ELF-1 (cell line): ENCODE data around the gene COL4A6.

Source experiments
- DNase-seq: peaks from one replicate; pipeline ENCODE4 v3.0.0-alpha.2; 2016; ENCODE audit warnings: low read depth, low spot score

Gene COL4A6

DNA sequence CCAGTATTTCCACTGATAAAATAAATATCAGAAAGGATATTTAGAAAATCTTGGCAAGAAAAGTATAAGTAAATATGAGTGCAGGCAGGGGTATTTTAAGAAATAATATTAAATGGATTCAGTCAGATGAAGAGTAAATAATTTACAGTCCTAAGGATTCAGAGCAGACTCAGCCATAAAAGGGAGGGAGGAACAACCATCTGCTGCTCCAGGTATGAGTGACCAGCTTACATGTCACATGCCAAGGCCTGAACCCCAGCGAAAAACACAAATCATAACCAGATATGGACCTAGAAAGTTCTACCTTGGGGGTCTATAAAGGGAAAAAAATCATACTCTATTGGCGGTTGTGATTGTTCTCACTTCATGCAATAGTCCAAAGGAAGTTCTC is 166.8 kb downstream of the COL4A6 start:
- DNase-seq: no peak

DNA sequence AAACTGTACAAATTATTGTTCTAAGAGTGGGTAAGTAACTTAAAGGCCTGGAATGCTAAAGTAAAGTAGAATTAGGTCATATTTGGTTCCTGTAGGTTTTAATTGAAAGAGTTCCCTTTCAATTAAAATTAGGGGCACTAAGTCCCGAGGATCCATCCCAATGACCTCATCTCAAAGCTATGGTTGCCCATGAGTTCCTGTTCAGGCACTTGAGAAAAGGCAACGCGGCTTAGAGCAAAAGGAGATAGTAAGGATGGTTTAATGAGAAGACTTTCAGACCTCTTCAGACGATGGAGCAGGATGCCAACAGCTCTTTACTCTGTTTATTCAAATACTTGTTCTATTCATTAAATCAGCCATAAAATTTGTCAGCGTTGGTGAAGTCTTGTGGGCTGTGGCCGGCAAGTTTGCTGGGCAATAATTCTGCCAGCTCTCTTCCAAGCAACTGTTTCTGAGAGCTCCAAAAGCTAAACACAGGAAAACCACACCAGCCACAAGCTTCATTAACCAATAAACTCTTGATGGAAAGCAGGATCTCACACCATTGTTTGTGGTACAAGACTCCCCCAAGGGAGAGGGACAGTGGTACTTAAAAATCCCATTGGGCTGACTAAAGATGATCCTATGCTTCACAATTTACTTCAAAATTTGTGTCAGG is 167.4 kb downstream of the COL4A6 start:
- DNase-seq: no peak

DNA sequence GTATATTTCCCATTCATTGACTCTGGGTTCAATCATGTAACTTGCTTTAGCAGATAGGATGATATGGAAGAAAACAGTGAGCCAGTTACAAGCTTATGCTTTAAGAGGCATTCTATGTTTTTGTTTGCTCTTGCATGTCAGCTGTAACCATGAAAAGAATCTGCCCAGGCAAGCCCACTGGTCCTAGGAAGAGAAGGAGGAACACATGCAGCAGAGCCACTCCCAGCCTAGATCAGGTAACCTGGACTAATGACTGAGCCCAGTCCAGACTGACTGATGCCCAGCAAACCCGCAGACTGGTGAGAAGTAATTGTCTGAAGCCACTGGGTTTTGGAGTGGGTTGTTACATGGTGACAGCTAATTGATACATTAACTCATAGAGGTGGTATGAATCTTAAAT is 167.9 kb downstream of the COL4A6 start:
- no peak for DNase-seq

DNA sequence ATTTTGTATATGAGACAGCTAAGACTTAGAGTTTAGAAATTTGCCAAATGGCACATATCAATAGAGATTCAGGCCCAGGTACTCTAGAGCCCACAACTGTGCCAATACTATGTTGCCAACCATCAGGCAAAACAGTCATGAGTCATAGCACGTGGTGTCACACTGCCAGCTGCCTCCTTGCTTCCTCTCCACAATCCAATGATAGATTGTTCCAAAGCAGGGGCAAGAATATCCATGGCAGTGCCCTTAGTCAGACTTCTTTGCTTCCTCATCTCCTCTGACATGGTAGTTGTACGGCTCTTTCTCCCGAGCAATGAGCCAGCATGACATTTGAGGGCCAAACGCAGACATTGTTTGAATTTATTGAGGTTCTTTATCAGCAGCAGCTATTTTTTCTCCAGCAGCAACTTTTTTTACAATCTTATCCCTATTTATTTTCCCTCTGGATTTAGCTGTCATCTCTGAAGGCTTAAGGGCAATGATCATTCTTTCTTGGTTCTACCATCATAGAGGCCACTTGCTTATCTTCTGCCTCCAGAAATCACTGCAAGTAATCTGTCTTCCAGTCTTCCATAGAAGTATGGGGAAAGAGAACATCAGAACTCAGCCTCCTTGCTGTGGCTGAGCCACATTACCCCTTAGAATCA is 169.7 kb downstream of the COL4A6 start:
- DNase-seq: no peak

DNA sequence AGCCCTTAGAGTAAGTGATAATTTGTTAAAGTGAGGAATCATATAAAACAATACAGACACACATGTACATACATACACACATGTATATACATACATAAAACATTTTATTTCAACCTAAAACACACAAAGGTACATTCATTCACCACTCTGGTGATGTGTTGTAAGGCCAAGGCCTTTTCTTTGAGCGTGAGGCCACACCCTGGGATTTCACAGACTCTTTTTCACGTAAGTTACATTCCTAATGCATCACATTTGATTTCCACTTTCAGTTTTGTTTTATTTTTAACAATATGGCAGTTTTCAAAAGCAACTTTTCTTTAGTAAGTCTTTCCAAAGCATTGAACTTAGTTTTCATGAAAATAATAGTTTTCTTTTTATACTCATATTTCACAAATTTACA is 170.7 kb downstream of the COL4A6 start:
- DNase-seq: no peak

DNA sequence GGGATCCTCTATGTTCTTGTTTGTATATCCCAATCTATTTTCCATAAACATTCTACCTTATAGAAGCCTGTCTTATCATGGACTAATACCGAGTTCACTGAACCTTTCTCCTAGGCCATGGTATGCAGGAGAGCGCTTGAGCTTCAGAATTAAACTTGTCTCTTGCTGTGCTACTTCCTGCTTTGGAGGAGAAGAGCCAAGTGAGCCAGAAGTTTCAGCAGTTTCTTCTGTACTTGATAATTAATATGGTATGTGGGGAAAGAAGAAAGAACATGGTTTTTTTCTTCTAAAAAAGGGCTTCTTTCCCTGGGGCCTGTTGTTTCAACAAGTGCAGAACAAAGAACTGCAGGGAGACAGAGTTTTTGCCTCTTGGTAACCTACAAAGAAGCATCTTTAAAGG is 173.8 kb downstream of the COL4A6 start:
- no peak for DNase-seq

DNA sequence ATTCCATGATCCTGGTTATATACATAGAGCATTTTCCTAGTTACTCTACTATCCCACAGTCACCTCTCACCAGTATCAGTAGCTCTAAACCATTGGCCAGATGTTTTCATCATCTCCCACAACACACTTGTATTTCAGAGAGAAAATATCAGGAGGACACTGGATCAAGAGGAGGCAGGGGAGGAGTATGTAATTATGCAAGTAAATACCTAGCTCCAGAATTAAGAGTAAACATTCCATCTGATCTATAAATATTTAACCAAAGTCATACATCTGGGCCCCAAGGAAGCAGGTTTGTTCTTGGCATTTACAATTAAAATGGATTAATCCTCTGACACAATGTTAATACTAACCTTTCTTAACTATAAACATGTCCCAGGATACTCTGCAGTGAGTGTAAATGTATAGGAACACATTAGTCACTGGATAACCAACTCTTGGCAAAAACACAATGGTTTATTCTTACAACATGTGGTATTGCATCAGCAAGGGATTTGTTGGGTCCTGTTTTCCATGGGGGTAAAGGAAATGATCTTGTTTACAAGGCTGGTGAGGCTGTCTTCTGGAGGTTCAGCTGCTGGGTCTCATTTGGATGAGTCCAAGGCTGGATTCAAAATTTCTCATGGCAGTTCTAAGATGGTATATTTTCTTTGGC is 176.5 kb downstream of the COL4A6 start:
- DNase-seq: no peak

DNA sequence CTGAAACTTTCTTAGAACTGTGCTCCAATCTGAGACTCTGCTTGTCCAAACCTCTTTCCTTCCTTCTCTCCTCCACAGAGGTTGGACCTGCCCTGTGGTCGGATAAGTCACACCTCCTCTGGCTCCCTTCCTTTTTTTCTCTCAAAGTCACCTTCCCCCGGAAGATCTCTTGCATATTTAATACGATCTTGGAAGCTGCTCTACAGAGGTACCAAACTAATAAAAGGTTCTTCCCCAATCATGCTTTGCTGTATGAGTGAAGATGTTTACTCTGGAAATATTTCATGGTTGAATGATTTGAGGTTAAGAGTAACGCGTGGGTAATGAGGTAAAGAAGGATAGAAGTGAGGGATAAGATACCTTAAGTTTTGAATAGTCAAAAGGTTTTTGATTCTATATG is 180.7 kb downstream of the COL4A6 start:
- DNase-seq: no peak

DNA sequence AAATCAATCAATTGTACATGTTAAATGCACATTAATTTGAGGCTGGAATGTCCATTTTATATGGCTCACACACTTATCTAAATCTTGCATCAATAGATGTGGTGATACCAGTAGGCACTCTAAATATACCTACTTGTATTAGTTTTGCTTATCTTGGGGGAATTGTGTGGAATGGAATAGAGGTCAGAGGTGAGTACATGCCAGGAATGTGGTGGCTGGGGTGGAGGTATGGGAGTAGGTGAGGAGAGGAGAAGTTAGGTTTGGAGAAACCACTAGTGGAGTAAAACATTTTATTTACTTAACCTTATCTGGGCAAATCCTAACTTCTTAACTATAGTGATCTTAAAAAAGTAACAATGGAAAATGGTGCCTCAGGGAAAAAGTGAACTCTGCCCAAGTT is 183.6 kb downstream of the COL4A6 start:
- DNase-seq: no peak

DNA sequence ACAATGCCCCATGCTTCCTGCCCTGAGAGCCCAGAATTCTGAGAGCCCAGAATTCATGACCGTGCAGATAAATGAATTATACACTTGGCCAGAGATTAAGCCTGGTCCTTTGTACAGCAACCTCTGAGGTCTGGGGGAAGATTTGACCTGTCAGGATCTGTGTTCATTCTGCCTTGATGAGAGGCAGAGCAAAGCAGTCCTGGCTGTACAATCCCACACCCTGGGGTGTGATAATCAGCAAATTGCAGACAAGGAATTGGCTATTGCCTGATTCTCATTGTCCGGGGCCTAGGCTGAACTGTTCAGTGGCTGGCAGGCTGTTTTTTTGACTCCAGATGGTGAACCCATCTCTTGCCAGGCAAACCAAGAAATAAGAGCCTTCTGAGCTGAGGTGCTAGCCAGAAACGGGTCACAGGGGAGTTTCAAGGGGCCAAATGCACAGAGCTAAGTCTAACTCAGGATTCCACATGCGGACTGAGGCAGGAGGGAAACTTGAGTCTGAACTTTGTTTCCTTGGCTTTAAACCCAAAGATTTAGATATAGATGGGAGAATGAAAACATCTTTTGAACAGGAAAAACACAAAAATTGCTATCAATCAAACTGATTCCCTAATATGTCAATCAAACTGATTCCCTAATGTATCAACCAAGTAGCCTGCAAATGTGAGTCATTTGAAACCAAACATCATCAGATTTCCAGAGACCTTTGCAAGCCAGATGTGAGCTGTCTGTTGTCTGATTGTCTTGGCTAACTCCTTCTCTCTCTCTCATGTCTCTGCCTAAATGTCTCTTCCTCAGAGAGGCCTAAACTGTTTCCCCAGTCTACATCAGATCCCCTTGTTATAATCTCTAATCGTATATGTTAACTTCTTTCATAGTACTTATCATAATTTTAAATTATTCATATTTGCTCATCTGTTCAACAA is 187.3 kb downstream of the COL4A6 start:
- DNase-seq: peak; percentile 69

DNA sequence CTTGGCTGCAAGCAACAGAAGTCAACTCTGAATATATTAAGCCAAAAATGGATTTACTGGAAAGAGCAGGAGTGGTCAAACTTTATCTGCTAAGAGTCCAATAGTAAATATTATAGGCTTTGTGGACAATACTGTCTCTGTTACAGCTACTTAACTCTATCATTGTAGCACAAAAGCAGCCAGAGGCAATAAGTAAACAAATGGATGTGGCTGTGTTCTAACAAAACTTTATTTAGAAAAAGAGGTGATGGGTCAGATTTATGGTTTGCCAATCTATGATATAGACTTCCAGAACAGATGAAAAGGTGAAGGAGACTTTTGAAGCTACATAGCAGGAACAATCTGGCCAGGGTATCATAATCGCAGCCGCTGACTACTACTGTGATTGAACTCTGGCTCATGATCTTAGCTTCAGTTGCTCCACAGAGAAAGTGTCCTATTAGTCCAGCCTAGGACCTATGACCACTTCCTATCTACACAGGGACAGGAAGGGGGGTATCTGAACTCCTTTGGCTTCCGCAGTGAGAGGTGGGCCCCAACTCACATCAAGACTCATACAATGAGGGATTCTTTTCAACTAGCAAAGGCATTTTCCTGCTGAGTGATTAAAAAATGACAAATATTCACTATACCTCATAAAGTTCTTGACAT is 191.8 kb downstream of the COL4A6 start:
- no peak for DNase-seq

DNA sequence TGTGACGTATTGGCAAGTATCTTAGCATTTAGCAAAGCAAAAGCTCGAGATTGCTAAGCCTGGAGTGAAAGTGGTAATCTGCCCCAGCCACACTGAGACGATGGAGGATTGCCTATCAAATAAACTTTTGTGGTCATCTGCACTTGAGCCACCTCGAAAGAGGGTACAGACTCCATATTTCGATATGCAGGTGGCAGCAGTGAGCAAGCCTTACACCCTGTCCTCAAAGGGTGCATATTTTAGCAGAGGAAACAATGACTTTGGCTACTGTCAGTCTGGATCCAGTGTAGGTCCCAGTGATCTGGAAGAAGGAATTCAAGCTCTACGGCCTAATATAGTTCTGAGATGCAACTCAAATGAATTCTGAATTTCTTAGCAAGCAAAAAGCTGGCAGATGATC is 192.8 kb downstream of the COL4A6 start:
- no peak for DNase-seq

DNA sequence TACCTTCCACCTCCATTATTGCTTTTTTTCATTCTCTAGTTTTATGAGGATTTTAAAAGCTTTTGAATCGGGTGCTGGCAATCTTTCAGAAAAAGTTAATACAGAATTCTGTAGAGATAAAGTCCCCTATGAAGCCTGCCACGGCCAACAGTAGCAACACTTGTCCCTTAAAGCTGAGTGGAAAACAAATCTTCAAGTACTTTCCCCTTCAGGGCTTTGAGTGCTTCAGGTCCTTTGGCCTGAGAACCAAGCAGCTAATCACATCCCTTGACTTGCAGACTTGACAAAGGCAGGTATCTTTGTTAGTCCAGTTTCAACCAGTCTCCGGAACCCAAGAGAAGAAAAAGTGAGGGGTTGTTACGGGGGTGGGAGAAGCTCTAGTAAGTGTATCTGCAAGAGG is 202.2 kb downstream of the COL4A6 start:
- no peak for DNase-seq

DNA sequence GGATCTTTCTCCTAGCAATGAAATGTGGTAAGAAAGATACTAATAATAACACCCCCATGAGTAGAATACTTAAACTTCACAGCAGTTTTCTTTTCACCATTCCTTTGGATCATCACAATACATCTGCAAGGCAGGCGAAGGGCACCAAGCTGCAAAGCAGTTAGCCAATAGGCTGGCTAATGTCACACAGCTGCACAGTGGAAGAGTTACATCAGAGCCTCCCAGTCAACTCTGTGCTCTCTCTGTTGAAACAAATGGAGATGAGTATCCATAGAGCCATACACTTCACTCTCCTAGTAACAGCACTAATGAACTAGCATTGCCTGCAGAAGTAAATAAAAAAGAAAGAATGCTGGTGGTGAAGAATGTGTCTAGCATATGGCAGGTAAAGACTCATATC is 207.6 kb downstream of the COL4A6 start:
- no peak for DNase-seq

DNA sequence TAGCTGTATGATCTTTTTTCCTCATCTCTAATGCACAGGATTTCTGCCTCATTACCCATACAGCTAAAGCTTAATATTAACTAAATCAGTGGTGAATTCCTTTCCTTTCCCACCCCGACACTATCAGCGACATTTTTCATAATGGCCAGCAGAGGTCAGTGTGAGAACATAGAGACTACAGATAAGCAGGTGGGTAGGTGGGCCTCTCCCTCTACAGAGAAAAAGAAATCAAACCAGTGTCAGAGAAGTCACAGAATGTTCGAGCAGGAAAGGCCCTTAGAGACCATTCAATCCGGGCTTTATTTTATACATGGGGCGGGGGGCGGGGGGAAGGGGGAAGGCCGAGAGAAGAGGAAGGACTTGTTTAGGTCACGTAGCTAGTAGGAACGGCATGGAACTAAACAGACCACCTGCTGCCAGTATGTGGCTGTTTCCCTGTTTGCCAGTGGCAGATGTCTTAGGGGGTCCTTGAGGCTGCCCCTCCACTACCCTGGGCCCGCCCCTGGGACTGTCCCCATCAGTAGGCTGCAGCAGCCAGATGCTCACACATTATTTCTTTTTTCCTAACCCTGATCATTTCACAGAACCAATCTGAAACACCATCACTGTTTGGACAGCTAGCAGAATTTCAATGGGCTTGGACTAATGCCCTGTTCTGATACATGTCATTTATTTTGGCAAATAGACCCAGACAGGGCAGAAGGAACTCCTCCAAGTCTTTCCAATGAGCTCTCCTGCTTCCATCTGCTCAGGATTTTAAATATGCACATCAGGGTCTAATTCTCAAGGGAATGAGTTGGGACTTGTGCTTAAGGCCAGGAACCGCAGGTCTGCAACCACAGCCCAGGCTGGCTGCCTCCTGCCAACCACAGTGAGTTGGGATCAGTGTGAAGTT is 213.2 kb downstream of the COL4A6 start:
- peak; percentile 47 for DNase-seq

DNA sequence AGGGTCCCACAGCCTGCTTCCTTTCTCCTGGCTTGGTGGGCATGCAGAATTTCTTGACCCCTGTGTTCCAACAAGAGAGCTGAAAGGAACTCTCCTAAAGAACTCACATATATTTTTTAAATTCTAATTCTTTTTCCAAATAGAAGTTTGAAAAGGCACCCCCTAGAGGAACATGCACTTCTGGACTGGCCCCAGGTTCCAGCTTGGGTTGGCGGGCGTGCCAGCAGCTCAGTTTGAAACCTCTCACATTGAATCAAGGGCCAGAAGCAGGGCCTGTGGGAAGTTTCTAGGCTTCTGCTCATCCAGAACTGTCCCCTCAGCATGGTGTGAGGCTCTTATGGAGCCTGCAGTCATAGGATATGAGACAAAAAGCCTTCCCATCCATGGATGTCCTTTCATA is 214.0 kb downstream of the COL4A6 start:
- DNase-seq: no peak

DNA sequence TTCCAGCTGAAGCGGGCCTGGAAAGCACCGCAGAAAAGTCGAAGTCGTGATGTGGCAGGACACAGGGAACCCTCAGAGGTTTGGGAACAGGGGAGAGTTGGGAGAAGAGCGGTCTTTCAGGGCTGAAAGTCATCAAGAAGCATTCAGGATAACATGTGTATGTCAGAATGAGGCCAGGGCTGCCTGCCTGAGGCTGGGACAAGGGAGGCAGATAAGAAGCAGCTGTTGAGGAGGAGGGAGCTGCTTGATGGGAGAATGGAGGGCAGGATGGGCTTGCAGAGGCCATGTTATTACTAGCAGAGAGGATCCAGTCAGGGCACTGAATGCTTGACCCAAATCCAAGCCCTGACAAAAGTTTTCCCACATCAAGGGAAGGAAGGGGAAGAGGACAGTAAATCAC is 214.6 kb downstream of the COL4A6 start:
- no peak for DNase-seq

DNA sequence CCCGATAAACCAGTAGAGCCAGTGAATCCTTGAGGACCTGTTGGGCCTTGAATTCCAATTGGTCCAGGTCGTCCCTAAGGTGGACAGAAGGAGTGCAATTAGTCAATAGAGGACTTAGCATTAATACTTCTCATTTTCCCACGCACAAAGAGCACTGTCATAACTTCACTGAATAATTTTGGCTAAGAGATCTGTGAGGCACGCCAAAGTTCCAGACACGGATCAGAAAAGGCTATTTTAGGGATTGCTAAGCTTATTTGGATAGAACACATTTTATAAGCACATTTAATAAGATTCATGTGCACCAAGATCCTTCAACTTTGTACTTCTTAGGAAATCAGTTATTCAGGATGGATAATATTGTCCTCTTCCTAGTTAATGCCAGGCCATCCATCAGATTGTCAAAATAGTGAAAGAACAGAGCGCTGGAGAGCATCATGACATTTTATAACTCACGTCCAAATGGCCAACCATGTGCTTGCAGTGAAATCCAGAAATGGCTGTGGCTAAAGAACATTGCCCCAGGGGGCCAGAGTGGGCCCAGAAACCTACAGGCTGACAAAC is 216.8 kb downstream of the COL4A6 start:
- DNase-seq: no peak

DNA sequence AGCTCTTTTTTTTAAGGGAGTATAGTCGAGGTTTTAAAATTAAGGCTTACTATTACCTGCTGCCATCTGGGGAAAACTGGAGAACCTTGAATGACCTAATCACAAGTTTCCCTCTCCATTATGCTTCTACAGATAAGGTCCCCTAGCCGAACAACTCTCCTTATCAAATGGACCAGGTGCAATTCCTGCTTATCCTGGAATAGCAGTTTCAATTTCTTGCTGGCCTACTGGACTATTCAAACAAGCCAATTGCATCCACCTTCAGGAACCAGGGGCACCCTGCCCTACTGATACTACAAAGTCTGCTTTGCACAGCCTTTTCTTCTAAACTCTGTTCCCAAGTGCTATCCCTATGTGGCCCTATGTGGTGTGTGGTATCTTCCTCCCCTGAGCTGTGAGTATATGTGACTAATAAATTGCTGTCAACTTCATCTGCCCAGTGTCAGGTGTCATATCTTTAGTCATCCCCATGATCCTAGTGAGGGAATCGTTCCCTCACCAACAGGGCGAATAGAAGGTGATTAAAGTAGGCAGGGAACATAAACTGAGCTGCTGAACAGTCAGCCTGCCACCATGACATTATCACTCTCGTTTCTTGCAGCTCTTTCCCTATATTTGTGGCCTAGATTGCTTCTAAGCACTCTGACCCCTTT is 218.1 kb downstream of the COL4A6 start:
- no peak for DNase-seq

DNA sequence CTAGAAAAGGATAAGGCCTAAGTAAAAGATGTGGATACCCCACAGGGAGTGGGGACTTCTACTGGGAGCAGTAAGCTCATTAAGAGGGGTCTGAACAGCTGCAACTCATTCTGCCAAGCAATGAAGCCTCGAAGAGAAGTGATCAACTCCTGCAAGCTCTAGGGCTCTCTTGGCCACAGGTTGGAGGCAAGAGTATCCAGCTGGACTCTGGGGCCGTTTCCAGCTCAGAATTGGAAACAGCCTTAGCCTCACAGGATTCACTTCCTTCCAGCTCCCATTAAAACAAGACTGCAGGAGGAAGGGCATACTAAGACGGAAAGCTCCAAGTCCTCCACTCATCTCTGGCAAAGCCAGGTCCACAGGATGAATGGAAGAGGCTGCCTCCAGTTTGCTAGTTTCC is 220.3 kb downstream of the COL4A6 start:
- no peak for DNase-seq
